Effector CD8-positive, alpha-beta T cell (primary cell): ENCODE results near the gene NR5A2.
"Not testable (repeated sequence)": the region's sequence is repeated elsewhere in the genome, so short reads cannot be mapped to it uniquely, and the experiment has no call there.

Source experiments
- DNase-seq: peaks from one replicate; lab custom pipeline; 2025; lab: John Stamatoyannopoulos, UW

Gene NR5A2

DNA sequence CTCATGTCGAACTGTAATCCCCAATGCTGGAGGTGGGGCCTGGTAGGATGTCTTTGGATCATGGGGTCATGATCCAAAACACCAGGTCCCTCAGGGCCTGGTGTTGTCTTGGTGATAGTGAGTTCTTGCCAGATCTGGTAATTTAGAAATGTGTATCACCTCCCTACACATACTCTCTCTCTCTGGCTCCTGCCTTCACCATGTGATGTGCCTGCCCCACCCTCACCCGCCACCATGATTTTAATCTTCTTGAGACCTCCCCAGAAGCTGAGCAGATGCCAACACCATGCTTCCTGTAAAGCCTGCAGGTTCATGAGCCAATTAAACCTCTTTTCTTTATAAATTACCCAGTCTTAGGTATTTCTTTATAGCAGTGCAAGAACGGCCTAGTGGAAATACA is 136.4 kb downstream of the NR5A2 start:
- no peak for DNase-seq

DNA sequence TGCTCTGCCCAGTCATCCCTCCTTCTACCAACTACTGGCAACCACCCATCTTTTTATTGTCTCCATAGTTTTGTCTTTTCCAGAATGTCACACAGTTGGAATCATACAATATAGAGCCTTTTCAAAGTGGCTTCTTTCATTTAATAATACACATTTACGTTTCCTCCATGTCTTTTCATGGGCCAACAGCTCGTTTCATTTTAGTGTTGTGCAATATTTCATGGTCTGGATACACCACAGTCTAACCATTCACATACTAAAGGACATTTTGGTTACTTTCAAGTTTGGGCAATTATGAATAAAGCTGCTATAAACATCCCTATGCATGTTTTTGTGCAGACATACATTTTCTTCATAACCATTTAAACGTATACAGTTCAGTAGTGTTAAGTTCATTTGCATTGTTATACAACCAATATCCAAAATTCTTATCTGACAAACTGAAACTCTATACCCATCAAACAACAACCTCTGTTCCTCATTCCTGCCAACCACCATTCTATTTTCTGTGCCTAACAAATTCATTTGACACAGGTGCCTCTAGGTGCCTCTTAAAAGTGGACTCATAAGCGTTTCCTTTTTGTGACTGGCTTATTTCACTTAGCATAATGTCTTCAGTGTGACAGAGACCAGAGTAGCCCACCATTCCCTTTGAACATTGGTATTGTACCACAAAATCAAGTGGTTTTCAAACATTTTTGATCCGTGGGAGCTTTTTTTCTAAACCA is 138.1 kb downstream of the NR5A2 start:
- no peak for DNase-seq

- no peak for DNase-seq
These were observed 138.9 kb downstream of the NR5A2 start for GRCh38 chr1:200166411-200166810.

DNA sequence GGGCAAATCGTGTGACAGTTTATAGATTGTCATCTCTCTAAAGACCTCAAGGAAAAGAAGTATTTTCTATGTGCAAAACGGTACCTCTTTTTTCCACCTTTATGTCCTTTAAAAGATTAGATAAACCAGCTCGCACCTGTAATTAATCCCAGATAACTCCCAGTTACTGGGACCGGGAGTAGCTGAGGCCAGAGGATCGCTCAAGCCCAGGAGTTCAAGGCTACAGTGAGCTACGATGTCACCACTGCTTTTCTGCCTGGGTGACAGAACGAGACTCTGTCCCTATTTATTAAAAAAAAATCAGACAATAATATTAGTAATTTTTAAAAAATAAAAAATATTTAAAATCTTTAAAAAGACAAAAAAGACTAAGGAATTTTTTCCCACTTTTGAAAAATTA is 141.4 kb downstream of the NR5A2 start:
- no peak for DNase-seq

GRCh38 chr1:200172311-200172710 is 144.8 kb downstream of the NR5A2 start:
- DNase-seq: no peak

DNA sequence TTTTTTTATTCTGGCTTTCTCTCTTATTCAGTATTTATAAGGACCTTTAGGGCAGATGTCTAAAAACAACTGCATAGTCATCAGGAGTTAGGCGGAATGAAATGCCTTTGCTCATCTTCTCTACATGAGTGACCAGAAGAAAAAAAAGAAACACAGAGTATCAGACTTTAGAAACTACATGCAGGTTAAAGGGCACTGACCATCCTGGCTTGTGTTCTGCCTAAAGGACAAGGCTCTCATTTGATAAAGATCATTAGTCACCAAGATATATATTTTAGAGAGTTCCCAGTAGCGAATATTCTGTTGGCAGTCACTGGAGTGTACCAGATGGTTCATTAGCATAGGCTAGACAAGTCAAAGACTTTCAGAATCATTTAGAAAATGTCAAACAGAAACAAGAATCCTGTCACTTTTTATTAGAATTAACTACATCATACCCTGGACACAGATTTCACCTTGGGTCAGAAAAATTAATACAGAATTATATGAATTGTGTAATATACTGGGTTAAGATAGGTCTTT is 145.6 kb downstream of the NR5A2 start:
- DNase-seq: no peak

- no peak for DNase-seq
These were observed 147.2 kb downstream of the NR5A2 start for GRCh38 chr1:200174525-200175295.

- no peak for DNase-seq
These were observed 148.7 kb downstream of the NR5A2 start for GRCh38 chr1:200176181-200176580.

DNA sequence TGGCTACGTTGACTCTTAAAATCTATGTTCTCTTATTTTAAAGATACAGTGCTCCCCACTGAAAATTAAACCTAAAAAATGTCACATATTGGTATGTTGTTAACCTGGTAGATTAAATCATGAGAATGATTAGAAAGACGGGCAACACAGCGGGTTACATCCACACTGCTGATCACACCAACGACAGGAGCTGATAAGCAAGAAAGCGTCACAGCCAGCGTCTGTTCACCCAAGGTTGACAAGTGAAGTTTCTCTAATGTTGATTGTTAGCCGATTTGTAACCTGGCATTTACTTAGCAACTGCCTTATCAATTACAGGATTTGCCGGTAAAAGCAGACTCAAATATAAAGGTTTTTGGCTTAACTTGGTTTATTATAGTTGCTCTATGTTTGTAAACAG is 149.3 kb downstream of the NR5A2 start:
- no peak for DNase-seq

- no peak for DNase-seq
These were observed 150.8 kb downstream of the NR5A2 start for GRCh38 chr1:200178340-200178739.

GRCh38 chr1:200179126-200179780 is 151.7 kb downstream of the NR5A2 start:
- no peak for DNase-seq

DNA sequence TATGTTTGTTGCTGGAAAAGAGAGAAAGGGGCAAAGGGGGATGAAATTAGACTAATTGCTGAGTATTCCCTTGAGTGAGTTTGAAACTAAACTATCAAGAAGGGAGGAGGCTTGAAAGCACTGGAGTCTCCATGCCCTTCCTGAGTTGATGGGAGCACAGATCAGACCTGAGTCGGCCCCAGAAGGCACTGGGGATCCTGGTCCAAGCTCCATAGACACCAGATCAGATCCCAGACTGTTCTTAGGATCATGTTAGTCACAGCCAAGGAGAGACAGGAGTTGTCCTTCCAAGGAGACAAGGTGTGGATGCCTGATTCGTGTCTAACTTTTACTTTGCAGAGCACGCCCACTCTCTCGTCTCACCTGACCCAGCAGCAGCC is 152.3 kb downstream of the NR5A2 start:
- DNase-seq: no peak

- no peak for DNase-seq
These were observed 153.3 kb downstream of the NR5A2 start for GRCh38 chr1:200180821-200181220.

- DNase-seq: no peak
These were observed 154.4 kb downstream of the NR5A2 start for GRCh38 chr1:200181861-200182260.

DNA sequence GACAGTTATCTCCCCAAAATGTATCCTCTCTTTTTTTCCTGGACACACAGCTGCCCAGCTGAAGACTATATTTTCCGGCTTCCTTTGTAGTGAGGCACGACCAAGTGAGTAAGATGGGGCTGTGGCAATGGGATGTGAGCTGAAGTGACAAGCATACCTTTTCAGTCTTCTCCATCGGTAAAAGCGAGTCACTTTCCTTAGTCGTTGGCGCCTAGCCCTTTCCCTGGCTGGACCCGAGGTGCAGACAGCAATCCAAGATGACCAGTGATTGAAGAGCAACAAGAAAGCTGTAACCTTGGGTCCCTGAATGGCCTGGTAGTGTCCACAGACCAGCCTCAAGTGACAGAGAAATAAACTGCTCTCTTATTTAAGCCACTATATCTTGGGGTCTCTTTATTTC is 155.2 kb downstream of the NR5A2 start:
- no peak for DNase-seq

GRCh38 chr1:200183637-200184036 is 156.1 kb downstream of the NR5A2 start:
- DNase-seq: no peak

DNA sequence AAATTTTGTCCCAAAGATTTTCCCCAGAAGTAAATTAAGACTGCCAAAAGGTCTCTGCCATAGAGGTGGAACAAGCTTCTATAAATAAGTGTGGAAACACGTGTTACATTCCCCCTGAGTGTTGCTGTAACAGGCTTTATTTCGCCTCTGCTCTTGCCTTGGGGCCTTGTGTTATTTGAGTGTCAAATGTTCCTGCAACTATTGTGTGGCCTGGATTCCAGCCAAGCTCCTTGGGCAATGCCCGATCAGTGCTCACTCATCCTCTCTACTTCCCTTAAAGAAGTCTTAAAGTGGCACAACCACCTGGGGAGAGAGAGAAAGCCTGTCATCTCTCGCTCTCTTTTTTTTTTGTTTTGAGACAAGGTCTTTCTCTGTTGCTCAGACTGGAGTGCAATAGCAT is 156.7 kb downstream of the NR5A2 start:
- DNase-seq: no peak

GRCh38 chr1:200185191-200185590 is 157.7 kb downstream of the NR5A2 start:
- not testable (repeated sequence) for DNase-seq

DNA sequence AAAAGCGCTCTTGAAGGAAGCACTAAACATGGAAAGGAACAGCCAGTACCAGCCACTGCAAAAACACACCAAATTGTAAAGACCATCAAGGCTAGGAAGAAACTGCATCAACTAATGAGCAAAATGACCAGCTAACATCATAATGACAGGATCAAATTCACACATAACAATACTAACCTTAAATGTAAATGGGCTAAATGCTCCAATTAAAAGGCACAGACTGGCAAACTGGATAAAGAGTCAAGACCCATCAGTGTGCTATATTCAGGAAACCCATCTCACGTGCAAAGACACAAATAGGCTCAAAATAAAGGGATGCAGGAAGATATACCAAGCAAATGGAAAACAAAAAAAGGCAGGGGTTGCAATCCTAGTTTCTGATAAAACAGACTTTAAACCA is 159.8 kb downstream of the NR5A2 start:
- DNase-seq: not testable (repeated sequence)

- no peak for DNase-seq
These were observed 164.5 kb downstream of the NR5A2 start for GRCh38 chr1:200191993-200192392.

GRCh38 chr1:200194477-200194876 is 167.0 kb downstream of the NR5A2 start:
- no peak for DNase-seq

GRCh38 chr1:200198236-200198635 is 170.7 kb downstream of the NR5A2 start:
- DNase-seq: no peak
